SHP77 treated with DMSO at 0.1 percent for 48 hours (cell line): ENCODE data around the gene HSFX3.
"Not testable (repeated sequence)": the region's sequence is repeated elsewhere in the genome, so short reads cannot be mapped to it uniquely, and the experiment has no call there.

ENCODE experiments used
- DNase-seq: peaks from one replicate; lab custom pipeline; 2025; lab: John Stamatoyannopoulos, UW

The HSFX3 gene

GRCh38 chrX:149545545-149546543, 3.9 kb downstream of the HSFX3 start:
- DNase-seq: not testable (repeated sequence)

DNA sequence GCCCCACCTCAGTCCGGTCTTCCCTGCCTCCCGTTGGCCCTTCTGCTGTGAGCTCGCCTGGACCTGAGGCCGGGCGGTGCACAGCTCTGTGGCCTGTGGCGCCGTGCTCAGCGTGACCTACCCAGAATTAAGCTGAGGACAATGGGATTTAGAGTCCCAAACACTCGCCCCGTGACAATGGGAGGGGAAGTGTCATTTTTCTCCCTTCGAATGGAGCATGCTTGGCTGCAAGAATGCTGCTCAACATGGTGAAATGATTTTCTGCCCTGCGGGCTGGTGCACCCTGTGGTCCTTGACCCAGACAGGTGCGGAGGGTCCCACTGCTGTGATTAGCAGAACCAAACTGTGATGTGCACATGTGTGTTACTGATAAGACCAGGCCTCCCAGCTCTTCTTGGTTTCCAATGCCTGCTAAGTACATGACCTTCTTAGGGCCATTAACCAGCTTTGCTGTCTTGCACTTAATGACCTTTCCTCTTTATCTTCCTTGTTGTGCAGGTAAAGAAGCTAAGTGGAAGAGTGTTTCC, 8.1 kb downstream of the HSFX3 start:
- DNase-seq: no peak

DNA sequence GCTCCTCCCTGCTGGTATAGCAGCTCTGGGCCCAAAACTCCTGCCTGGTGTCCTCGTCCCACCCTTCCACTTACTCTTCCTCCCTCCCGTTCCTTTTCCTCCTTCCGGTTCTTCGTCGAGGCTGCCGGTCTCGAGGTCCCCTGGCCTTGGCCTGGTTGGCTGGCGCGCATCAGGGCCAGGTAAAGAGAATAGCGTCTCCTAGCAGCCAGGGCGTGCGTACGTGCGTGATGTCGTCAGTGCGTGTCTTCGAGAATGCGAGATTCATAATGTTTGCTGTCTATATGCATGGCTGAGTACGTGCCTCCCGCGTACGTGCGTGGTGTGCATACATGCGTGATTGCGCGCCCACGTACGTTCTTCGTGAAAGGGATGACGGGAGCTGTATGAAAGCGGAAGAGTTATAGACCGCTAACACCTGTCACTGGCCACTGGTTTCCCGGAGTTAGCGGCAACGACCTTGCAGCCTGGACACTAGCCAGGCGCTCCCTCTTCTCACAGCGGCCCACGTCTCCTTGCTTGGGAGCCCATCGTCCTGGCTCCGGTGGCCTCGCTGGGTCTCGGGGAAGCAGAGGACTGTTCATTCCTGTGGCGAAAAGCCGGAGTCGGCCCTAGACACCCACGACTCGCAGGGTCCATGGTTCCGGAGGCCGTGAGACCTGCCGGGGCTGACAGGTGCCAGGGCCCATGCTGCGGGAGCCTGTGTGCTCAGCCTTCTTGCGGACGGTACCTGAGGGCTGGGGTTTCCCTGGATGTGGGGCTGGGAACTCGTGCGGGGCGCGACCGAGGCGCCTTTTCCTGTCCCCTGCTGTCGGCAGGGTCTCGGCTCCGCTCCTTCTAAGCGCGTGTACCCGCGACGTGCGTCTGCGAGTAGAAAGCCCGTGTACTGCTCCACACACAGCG, 8.9 kb downstream of the HSFX3 start, which contains the start of gene EOLA1:
EOLA1 (plus strand) TSS at position 392 of the 900 bp plus-strand sequence. CDS start 4,619 bp downstream, outside the sequence.
- DNase-seq: peak; percentile 70

DNA sequence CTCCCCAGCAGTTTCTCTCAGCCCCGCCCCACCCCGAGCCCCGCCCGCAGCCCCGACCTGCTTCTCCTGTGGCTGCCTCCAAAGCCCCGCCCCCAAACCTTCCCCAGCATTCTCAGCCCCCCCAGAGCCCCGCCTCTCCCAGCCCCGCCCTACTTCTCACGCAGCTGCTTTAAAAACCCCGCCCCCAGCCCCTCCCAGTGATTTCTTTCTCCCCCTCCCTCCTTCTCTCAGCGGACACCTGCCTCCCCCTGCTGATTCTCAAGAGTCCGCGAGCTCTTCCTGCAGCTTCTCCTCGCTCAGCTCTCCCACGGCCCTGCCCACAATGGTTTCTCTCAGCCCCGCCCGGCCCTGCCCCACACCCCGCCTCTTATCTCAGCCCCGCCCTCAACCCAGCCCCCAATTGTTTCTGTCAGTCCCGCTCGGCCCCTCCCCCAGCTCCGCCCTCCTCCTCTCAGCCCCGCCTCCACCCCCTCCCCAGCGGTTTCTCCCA, 9.5 kb downstream of the HSFX3 start:
- no peak for DNase-seq

DNA sequence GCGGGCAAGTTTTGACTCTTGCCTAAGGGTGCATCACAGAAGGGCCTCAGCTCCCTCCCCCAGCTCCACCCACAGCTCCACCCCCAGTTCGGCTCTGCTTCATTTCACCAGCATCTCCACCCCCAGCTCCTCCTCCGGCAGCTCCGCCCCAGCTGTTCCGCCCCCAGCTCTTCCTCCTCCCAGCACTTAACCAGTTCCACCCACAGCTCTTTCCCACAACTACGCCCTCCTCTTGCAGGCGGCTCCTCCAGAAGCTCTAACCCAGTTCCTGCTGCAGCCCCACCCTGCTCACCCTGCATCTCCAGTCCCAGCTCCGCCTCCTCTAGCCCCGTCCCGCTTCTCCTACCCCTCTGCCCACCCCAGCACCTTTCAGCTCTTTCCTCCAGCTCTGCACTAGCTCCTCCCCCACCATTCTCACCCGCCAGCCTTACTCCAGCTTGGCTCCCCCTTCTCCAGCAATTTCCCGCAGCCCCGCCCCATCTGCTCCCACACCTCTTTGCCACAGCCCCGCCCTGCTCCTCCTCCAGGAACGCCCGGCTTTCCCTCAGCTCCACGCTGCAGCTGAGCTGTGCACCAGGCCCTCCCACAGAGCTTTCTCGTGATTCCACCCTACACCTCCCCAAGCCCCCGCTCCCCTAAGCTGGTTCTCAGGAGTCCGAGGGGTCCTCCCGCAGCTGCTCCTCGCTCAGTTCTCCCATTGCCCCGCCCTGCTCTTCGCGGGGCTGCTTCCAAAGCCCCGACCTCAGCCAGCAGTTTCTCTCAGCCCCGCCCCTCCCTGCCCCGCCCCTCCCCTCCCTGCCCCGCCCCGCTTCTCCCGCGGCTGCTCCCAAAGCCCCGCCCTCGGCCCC, 10.2 kb downstream of the HSFX3 start:
- DNase-seq: peak; percentile 38

DNA sequence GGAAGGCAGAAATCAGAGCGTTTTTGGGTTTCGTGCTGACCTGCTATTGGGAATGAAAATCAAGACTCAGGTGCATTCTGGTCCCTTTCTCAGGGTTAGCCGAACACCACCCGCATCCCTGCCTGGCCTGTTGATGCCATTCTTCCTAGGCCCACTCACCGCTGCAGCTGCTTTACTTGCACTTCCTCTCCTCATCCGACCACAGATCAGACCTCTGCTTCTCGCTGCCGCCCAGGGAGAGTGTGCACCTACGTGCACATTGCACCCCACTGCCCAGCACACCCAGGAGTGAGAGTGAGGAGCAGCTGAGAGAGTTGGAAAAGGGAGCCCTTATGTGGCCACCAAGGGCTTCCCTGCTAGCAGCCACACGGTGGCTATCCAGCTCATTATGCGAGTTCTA, 12.2 kb downstream of the HSFX3 start:
- not testable (repeated sequence) for DNase-seq

DNA sequence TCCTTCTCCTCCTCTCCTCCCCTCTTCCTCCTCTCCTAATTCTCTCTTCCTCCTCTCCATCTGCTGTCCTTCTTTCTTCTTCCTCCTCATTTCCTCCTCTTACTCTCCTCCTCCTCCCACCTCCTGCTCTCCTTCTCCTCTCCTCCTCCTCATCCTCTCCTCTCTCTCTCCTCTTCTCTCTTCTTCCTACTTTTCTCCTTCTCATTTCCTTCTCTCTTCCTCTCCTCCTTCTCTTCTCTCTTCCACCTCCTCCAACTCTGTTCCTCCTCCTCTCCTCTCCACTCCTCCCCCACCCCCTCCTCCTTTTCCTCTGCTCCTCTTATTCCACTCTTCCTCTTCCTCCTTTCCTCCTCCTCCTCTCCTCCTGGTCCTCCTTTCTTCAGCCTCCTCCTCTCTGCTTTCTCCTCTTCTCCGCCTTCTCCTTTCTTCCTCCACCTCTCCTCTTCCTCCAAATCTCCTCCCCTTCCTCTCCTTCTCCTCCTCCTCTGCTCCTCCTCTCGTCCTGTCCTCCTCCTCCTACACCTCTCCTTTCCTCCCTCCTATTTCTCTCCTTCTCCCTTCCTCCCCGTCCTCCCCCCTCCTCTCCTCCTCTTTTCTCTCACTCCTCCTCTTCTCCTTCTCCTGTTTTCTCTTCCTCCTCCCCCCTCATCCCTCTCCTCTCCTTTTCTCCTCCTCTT, 14.7 kb downstream of the HSFX3 start:
- not testable (repeated sequence) for DNase-seq

GRCh38 chrX:149533999-149534398, 15.7 kb downstream of the HSFX3 start:
- DNase-seq: not testable (repeated sequence)

- DNase-seq: not testable (repeated sequence)
These were observed 16.9 kb downstream of the HSFX3 start for GRCh38 chrX:149532868-149533267.

DNA sequence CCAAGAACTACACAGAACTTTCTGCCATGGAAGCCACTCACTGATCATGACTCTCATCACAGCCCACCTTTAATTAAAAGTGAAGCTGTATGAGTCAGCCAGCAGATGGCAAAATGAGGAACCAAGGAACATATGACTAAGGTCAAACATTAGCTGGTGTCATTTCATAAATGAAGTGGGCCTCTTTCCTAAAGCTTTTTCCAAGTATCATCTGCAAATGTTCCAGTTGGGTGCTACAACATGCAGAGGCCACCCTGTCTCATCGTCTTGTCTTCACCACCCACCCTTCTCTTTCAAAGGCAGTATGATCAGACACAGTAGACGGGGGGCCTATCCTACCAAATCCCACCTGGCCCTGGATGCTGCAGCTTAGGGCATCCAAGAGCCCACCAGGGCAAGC, 18.1 kb downstream of the HSFX3 start:
- DNase-seq: no peak

DNA sequence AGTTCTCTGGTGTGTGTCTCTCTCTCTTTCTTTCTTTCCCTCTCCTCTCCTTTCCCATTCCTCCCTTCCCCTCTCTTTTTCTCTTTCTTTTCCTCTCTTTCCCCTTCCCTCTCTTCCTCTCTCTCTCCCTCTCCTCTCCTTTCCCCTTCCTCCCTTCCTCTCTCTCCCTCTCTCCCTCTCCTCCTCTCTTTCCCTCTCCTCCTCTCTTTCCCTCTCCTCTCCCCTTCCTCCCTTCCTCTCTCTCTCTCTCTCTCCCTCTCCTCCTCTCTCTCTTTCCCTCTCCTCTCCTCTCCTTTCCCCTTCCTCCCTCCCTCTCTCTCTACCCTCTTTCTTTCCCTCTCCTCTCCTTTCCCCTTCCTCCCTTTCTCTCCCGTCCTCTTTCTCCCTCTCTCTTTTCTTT, 21.3 kb downstream of the HSFX3 start:
- DNase-seq: no peak

DNA sequence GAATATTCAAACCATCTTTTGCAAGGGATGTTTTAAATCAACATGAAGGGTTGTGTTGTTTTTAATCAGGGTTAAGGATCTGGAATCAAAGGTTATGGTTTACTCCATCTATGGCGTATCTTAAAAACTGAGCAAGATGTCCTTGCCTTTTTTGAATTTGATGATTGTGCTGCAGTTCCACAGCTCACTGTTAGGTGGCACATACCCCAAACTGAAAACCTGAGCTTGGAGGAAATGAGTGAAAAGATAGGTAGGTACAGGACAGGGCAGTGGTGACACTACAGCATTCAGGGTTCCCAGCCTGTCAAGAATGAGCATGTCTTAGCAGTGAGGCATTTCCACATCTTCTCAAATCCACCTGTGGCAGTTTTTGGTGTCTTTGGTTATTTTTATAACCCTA, 22.0 kb downstream of the HSFX3 start:
- DNase-seq: no peak

- DNase-seq: not testable (repeated sequence)
These were observed 23.2 kb downstream of the HSFX3 start for GRCh38 chrX:149526318-149527033.

DNA sequence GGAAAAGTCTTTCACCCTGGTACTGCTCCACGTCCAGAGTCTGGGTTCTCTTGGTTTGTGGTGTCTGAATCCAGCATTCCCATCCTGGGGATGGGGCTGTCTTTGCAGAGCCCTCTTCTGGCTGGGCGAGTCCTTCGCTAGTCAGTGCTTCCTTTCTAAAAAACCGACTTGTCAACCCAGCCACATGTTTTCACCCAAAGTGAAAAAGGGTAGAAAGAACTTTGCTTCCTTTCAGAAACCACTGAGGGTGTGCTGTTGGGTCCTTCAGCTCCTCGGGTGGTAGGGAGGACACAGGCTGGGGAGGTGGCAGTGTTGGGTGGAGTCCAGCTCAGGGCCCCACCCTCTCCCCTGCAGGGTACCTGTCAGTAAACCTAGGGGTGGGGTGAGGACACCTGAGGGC, 23.8 kb downstream of the HSFX3 start:
- DNase-seq: not testable (repeated sequence)

DNA sequence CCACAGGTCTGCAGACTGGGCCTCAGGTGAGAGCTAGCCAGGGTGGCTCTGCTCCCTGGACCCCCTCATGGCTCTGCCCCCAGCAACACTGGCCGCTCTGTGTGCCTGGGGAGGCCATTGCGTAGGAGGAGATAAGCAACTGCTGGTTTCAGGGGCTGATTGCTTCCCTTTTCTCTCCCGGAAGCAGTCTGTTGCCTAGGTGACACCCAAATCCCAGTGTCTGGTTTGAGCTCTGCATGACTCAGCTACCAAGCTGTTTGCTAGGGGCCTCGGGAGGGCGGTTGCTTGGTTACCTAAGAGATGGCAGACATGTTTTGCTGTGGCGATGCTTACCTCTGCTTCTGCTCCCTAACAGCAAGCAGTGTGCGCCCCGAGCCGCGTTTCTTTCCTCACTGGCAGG, 24.3 kb downstream of the HSFX3 start:
- DNase-seq: peak; percentile 21

- DNase-seq: no peak
These were observed 26.8 kb downstream of the HSFX3 start for GRCh38 chrX:149522916-149523315.

DNA sequence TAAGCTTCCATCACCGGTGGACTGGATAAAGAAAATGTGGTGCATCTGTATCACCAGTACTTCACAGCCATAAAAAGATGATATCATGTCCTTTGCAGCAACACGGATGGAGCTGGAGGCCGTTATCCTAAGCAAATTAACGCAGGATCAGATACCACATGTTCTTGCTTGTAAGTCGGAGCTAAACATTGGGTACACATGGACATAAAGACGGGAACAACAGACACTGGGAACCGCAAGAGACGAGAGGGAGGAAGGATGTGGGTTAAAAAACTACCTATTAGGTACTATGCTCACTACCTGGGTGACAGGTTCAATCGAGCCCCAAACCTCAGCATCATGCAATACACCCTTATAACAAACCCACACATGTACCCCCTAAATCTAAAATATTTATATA, 28.3 kb downstream of the HSFX3 start:
- no peak for DNase-seq

- not testable (repeated sequence) for DNase-seq
These were observed 29.0 kb downstream of the HSFX3 start for GRCh38 chrX:149520636-149521277.

DNA sequence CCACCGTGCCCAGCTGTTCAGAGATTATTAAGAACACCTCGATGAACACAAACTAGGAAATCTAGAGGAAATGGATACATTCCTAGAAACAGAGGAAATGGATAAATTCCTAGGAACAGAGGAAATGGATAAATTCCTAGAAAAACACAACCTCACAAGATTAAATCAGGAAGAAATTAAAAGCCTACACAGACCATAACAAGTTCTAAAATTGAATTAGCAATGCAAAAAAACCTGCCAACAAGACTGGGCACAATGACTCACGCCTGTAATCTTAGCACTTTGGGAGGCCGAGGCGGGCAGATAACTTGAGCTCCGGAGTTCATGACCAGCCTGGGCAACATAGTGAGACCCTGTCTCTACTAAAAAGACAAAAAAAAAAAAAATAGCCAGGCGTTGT, 31.5 kb downstream of the HSFX3 start:
- no peak for DNase-seq
